Keratinocyte (primary cell): ENCODE results near the gene MN1.

Source experiments
- EZH2 ChIP-seq: IDR thresholded peaks from one replicate; pipeline ENCODE4 v1.6.1; 2012; ENCODE audit warnings: inconsistent platforms, mild to moderate bottlenecking, low read length, moderate library complexity
- TF ChIP-seq, protein P1 (sequence below), 3 experiments: IDR thresholded peaks in 1 of 3; conservative IDR thresholded peaks in 1 of 3; optimal IDR thresholded peaks in 1 of 3; 2 replicates in 2 of 3; 3 replicates in 1 of 3; pipeline versions ENCODE3 to v1.5.1; 2011; ENCODE audit warnings: low read length in 3 of 3, mild to moderate bottlenecking in 3 of 3, moderate library complexity in 2 of 3, control low read depth in 1 of 3, inconsistent platforms in 1 of 3; ENCODE audit not compliant: insufficient read depth in 2 of 3; ENCODE audit errors: extremely low read depth in 1 of 3

DNA sequence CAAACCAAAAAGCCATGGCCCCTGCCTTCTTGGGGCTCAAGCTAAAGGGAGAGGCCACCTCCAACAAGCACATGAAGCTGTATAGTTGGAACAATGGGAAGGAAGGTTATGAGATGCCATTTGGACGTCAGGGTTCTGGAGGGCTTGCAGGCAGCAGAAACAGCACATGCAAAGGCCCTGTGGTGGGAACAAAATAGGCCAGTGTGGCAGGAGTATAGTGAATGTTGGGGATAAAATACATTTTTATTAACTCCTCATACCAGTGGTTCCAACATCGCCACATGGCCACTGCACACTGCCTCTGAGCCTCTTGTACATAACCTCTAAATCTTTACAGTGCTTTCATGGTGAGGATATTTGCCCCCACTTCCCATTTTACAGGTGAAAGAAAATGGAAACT, 32.2 kb upstream of the MN1 start:
- TF ChIP-seq, protein P1, sequence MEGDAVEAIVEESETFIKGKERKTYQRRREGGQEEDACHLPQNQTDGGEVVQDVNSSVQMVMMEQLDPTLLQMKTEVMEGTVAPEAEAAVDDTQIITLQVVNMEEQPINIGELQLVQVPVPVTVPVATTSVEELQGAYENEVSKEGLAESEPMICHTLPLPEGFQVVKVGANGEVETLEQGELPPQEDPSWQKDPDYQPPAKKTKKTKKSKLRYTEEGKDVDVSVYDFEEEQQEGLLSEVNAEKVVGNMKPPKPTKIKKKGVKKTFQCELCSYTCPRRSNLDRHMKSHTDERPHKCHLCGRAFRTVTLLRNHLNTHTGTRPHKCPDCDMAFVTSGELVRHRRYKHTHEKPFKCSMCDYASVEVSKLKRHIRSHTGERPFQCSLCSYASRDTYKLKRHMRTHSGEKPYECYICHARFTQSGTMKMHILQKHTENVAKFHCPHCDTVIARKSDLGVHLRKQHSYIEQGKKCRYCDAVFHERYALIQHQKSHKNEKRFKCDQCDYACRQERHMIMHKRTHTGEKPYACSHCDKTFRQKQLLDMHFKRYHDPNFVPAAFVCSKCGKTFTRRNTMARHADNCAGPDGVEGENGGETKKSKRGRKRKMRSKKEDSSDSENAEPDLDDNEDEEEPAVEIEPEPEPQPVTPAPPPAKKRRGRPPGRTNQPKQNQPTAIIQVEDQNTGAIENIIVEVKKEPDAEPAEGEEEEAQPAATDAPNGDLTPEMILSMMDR (optimal IDR thresholded peaks at IDR 0.05 in 1 of 3, IDR thresholded peaks at IDR 0.05 in 1 of 3, conservative IDR thresholded peaks at IDR 0.05 in 1 of 3; ENCODE audit: extremely low read depth in 1 of 3, insufficient read depth in 2 of 3, low read length in 3 of 3): no peak
- TF ChIP-seq EZH2: no peak
